GM23248 (cell line): ENCODE results near the gene CDX1.

Experiments used
- EZH2 ChIP-seq: fragments of 200-600 bp; sonication (generic); IDR thresholded peaks from 2 replicates; pipeline ENCODE4 v1.6.1; 2018; ENCODE audit warnings: antibody characterized with exemption, mild to moderate bottlenecking; ENCODE audit not compliant: insufficient read depth, poor library complexity, severe bottlenecking
- EZH2phosphoT487 ChIP-seq: fragments of 200-600 bp; sonication (generic); IDR thresholded peaks from 2 replicates; pipeline ENCODE4 v1.6.1; 2018; ENCODE audit warnings: antibody characterized with exemption, moderate library complexity, mild to moderate bottlenecking, low read depth; ENCODE audit not compliant: insufficient read depth

DNA sequence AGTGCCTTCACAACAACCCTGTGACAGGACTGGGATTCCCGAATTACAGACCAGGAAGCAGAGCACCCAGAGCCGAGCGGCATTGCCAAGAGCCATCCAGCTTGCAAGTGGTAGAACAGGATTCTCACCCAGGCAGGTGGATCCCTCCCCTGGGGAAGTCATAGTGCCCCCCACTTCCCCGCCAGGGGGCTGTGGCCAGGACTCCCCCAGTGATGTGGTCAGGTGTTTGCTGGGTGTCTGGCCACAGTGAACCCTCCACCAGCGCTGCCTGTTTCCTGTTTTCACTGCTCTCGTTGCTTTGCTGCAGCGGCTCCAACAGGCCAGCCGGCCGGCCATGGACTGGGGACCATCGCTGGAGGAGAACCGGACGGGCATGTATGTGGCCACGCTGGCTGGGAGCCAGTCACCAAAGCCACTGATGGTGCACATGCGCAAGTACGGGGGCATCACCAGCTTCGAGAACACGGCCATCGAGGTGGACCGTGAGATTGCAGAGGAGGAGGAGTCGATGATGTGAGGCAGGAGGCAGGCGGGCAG is 42.6 kb downstream of the CDX1 start:
- TF ChIP-seq EZH2 = no peak
- TF ChIP-seq EZH2phosphoT487 = no peak
